GM11168 (cell line): ENCODE results near the gene KLC3.

ENCODE experiments used
- in situ Hi-C: fragments of 300-500 bp; cut with MboI; formaldehyde crosslinking; loops from one replicate; pipeline ENCODE4 v1.12.0; 2022; ENCODE audit warnings: low sequenced_read_pairs; ENCODE audit not compliant: unreplicated experiment

The KLC3 gene

DNA sequence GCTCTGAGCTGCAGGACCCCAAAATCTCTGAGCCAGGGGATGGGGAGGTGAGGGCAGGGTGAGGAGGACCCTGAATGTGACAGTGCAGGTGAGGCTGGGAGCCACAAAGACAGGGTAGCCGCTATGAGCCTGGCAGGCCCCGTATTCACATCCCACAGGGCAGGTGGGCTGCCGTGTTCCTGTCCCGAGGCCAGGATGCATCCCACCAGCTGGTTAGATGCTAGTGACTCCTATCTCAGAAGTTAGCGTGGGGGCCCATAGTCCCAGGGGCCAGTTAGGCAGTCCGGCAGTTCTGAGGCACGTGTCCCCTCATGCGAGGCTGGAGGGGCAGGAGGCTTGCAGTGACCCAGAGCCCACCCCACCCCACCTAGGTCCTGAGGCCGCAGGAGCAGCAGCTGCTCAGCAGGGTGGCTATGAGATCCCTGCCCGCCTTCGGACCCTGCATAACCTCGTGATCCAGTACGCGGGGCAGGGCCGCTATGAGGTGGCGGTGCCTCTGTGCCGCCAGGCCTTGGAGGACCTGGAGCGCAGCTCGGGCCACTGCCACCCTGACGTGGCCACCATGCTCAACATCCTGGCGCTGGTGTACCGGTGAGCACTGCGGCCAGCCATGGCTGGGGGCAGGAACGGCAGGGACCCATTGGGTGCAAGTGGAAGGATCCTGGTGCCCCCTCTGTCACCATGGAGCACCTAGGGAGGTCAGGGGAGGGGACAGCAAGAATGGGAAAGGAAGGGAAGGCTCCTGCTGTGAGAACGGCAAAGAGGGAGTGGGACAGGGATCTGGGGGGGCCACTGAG lies 7.2 kb downstream of the KLC3 start:
- in situ Hi-C loops, result no loop called here

- in situ Hi-C loops, result no loop called here
Measured at GRCh38 chr19:45348367-45349125, 8.0 kb downstream of the KLC3 start.

- in situ Hi-C loops, result no loop called here
Measured at GRCh38 chr19:45349126-45349415, 8.5 kb downstream of the KLC3 start.

DNA sequence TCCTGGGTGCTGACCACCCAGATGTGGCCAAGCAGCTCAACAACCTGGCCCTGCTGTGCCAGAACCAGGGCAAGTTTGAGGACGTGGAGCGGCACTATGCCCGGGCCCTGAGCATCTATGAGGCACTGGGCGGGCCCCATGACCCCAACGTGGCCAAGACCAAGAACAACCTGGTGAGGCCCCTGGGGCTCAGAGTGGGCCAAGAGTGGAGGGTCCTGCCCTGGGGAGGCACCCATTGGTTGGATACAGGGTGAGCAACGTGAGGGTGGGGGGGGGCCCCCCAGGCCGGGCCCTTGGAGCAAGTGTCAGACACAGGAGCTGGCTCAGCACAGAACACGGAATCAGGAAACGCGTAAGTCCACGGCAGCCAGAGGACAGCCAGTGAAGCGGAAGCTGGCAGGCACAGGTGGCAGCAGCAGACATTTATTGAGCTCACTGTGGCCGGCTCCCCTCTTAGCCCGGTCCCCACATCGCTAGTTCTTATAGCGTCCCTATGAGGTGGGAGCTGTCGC lies 8.9 kb downstream of the KLC3 start:
- in situ Hi-C loops, result no loop called here

DNA sequence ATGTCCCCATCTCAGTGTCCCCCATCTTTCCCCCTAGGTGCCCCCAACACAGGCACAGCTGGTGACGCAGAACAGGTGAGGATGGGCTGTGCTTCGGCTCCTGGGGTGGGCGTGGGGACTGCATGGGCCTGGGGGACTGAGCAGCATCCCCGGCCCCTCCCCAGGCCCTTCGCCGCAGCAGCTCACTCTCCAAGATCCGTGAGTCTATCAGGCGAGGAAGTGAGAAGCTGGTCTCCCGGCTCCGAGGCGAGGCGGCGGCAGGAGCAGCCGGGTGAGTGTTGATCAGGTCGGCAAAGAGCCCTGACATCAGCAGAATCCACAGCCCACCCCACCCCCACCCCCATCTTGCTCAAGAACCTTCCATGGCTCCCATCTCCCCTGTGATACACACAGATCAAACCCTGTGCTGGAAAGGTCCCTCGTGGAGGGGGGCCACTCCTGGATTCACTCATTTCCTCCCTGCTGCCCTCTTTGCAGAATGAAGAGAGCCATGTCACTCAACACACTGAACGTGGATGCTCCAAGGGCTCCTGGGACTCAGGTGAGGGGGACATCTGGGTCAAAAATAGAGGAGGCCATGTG lies 10.0 kb downstream of the KLC3 start:
- in situ Hi-C loops, result no loop called here

GRCh38 chr19:45351401-45351952 lies 10.9 kb downstream of the KLC3 start:
- in situ Hi-C loops, result no loop called here

DNA sequence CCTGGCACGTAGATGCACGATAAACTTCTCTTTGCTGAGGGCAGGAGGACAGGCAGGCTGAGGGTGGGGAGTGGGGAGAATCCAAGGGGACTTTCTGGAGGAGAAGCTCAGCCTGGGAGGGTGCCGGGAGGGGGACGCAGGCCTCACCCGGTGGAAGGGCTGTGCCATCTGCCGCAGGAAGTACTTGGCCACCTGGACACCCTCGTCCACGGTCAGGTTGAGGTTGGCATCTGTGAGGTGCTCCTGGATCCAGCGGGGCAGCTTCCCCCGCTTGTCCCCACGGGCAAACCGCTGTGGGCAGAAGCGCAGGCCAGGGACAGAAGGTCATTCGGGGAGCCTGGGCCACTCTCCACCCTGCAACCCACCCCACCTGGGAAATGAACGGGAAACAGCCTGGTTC lies 11.5 kb downstream of the KLC3 start:
- in situ Hi-C loops, result no loop called here

DNA sequence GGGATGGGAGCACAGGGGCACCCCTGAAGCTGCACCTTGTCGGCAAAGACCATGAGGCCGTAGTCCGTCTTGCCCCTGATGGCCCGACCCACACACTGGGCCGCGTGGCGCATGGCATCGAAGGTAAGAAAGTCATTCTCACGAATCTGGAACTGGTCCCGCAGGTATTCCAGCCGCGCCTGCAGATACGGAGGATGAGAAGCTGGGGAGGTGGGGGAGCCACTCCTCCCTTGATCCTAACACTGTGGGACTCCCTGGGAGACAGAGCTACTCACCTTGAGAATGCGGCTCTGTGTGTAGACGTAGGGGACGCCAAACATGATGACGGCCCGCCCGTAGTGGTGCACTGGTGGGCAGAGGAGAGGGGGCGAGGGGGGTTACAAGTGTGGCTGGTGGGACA lies 11.9 kb downstream of the KLC3 start:
- in situ Hi-C loops, result no loop called here

GRCh38 chr19:45352914-45353796 lies 12.6 kb downstream of the KLC3 start:
- in situ Hi-C loops, result no loop called here

GRCh38 chr19:45354241-45354842 lies 13.8 kb downstream of the KLC3 start:
- in situ Hi-C loops, result no loop called here

GRCh38 chr19:45355402-45355801 lies 14.9 kb downstream of the KLC3 start:
- in situ Hi-C loops, result no loop called here

GRCh38 chr19:45355910-45356309 lies 15.4 kb downstream of the KLC3 start:
- in situ Hi-C loops, result no loop called here

GRCh38 chr19:45356760-45357444 lies 16.4 kb downstream of the KLC3 start:
- in situ Hi-C loops, result no loop called here

- in situ Hi-C loops, result no loop called here
Measured at GRCh38 chr19:45357445-45357783, 16.9 kb downstream of the KLC3 start.

- in situ Hi-C loops, result no loop called here
Measured at GRCh38 chr19:45358213-45358792, 17.8 kb downstream of the KLC3 start.

DNA sequence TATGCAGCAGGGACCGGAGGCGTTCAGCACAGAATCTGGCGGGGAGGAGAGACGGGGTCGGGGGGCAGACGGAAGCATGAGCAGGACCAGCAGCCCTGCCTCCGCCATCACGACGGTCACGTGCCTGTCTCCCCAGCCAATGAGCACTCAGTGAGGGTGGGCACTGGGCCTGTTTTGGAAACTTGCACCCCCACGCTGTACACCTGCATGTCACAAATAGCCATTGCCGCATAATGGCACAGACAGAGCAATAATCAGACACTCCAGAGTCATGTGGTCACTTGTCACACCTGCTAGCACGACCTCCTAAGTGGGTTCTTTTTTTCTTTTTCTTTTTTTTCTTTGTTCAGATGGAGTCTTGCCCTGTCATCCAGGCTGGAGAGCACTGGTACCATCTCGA lies 21.1 kb downstream of the KLC3 start:
- in situ Hi-C loops, result no loop called here

DNA sequence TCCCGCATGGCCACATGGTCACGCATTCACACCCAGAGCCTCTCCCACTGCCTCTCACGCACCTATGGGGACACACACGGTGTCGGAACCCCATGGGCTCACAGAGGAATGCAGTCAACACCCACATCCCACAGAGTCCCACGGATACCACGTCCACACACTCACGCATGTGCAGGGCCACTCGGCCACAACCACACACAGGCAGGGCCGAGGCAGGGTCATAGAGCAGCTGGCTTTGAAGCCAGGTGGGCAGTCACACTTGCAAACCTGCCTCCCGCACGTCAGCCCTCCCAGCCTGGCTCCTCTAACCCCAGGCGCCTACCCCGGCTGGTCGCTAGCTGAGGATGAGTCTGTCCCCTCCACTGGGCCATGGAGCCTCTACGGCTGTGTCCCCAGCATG lies 21.7 kb downstream of the KLC3 start:
- in situ Hi-C loops, result no loop called here

GRCh38 chr19:45363861-45364459 lies 23.4 kb downstream of the KLC3 start:
- in situ Hi-C loops, result no loop called here

DNA sequence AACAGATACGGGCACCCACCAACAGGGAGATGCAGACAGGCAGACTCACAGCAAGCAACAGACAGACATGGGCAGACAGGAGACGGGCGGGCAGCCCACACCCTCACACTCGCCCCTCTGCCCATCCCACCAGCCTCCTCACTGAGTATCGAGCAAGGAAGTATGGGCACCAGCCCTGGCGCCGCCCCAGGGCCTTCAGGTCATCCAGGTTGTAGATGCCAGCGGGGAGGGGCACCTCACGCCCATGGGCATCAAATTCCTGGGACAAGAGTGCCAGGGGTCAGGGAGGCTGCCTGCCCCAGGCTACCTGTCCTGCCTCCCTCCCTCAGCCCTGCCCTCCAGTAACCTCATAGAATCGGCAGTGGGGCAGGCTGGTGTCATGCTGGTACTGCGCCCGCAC lies 24.1 kb downstream of the KLC3 start:
- in situ Hi-C loops, result no loop called here
